Osteoblast (primary cell): ENCODE measurements around the gene ABO. TPM values are rescaled to one million over a fixed set of nuclear protein-coding genes. Genes with fewer than 3 reads are reported as not detected.
"Not testable (repeated sequence)": the region's sequence is repeated elsewhere in the genome, so short reads cannot be mapped to it uniquely, and the experiment has no call there.

Experiments
- DNase-seq: peaks from one replicate; pipeline ENCODE4 v3.0.0; 2011; ENCODE audit warnings: low spot score, mixed read lengths; ENCODE audit not compliant: insufficient read length; ENCODE audit errors: missing footprints
- H2AFZ ChIP-seq: 2 replicates; pipeline ENCODE4 v1.6.0; 2011; ENCODE audit warnings: mild to moderate bottlenecking, low read length
- H3K27ac ChIP-seq: 2 replicates; pipeline ENCODE4 v1.5.1; 2011; ENCODE audit warnings: mild to moderate bottlenecking, low read depth, low read length, moderate library complexity
- H3K27me3 ChIP-seq: 2 replicates; pipeline ENCODE4 v1.6.0; 2012; ENCODE audit warnings: mild to moderate bottlenecking, control low read depth, inconsistent platforms, low read length, moderate library complexity; ENCODE audit not compliant: insufficient read depth
- H3K36me3 ChIP-seq: 2 replicates; pipeline ENCODE4 v1.5.1; 2011; ENCODE audit warnings: mild to moderate bottlenecking, low read length, control low read depth, moderate library complexity; ENCODE audit not compliant: insufficient read depth
- H3K4me1 ChIP-seq: 2 replicates; pipeline ENCODE4 v1.5.1; 2011; ENCODE audit warnings: mild to moderate bottlenecking, low read length, control low read depth, moderate library complexity; ENCODE audit not compliant: insufficient read depth
- H3K4me2 ChIP-seq: 2 replicates; pipeline ENCODE4 v1.6.0; 2011; ENCODE audit warnings: mild to moderate bottlenecking, low read length; ENCODE audit not compliant: insufficient read depth
- H3K4me3 ChIP-seq: fragments of 200-600 bp; sonication (generic); 3 replicates; pipeline ENCODE4 v1.5.1; 2012; ENCODE audit warnings: mild to moderate bottlenecking, low read length, inconsistent platforms; ENCODE audit not compliant: insufficient read depth
- H3K79me2 ChIP-seq: 2 replicates; pipeline ENCODE4 v1.6.0; 2012; ENCODE audit warnings: mild to moderate bottlenecking, low read length, control low read depth, inconsistent platforms; ENCODE audit not compliant: insufficient read depth
- H3K9me3 ChIP-seq: 2 replicates; pipeline ENCODE4 v1.5.1; 2011; ENCODE audit warnings: low read depth, low read length, control low read depth
- H4K20me1 ChIP-seq: 2 replicates; pipeline ENCODE4 v1.6.0; 2012; ENCODE audit warnings: mild to moderate bottlenecking, low read length, control low read depth; ENCODE audit not compliant: insufficient read depth
- CTCF ChIP-seq: IDR thresholded peaks from 2 replicates; pipeline ENCODE4 v1.5.1; 2011; ENCODE audit warnings: mild to moderate bottlenecking, low read depth, low read length, moderate library complexity; ENCODE audit errors: extremely low read depth
- total RNA-seq: library from RNA; depleted of rRNA; stranded (reverse); fragments of >200 nt; gene quantifications from 2 replicates; pipeline ENCODE4 v1.2.3, GENCODE V29; 2012

Gene ABO
- total RNA-seq, 1 donor: not detected

GRCh38 chr9:133210609-133211008 lies 64.4 kb downstream of the ABO start:
- Histone ChIP-seq H3K9me3 (no peaks in the 10 kb centered on the region), H3K36me3 (no peaks in the 10 kb centered on the region), H3K4me3 (no peak overlapping the region), H3K27ac (no peak overlapping the region), H4K20me1 (no peaks in the 10 kb centered on the region), H3K27me3 (peaks cover 5% of the 10 kb centered on the region), H3K79me2 (no peaks in the 10 kb centered on the region), H3K4me1 (no peaks in the 10 kb centered on the region), H3K4me2 (no peak overlapping the region), H2AFZ (no peak overlapping the region)
- no peak for TF ChIP-seq CTCF
- peak; percentile 18 for DNase-seq

GRCh38 chr9:133210202-133210532 lies 64.8 kb downstream of the ABO start:
- Histone ChIP-seq H3K4me3 (no peak overlapping the region), H3K79me2 (no peaks in the 10 kb centered on the region), H3K4me2 (no peak overlapping the region), H4K20me1 (no peaks in the 10 kb centered on the region), H2AFZ (no peak overlapping the region), H3K36me3 (no peaks in the 10 kb centered on the region), H3K9me3 (no peaks in the 10 kb centered on the region), H3K27me3 (peaks cover 5% of the 10 kb centered on the region), H3K27ac (no peak overlapping the region), H3K4me1 (no peaks in the 10 kb centered on the region)
- no peak for TF ChIP-seq CTCF
- DNase-seq: no peak

- not testable (repeated sequence) for H3K27me3 ChIP-seq, H4K20me1 ChIP-seq, H3K27ac ChIP-seq, H3K36me3 ChIP-seq, H3K4me1 ChIP-seq, H3K9me3 ChIP-seq, H3K79me2 ChIP-seq, H3K4me3 ChIP-seq, H2AFZ ChIP-seq, H3K4me2 ChIP-seq
- DNase-seq: peak; percentile 57
Measured at GRCh38 chr9:133209327-133210201, 65.4 kb downstream of the ABO start.

DNA sequence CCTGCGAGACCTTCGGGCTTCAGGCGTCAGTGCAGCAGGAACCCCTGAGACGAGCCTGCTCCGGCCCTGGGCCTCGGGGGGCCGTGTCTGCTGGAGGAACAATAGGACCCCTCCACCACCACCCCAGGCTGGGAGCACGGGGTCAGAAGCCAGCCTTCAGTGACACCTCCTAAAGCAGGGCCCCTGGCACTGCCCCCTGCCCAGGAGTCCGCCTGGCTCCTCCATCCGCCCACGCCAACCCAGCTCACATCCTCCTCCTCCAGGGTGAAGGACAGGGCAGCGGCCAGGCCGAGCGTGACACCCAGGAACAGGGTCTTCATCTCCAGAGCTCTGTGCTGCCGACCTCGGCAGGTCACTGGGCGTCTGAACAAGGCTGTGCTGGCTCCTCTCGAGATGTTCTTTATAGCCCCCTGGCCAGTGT lies 66.1 kb downstream of the ABO start, which contains the start of gene OBP2B:
Gene OBP2B, minus strand, starts transcription at position 371 of the 421 bp plus-strand sequence. Its CDS starts 51 bp downstream, at position 320.
- not testable (repeated sequence) for H4K20me1 ChIP-seq, DNase-seq, H3K4me3 ChIP-seq, H3K27ac ChIP-seq, H2AFZ ChIP-seq, H3K4me1 ChIP-seq, H3K4me2 ChIP-seq, H3K27me3 ChIP-seq, H3K36me3 ChIP-seq, H3K9me3 ChIP-seq, H3K79me2 ChIP-seq

DNA sequence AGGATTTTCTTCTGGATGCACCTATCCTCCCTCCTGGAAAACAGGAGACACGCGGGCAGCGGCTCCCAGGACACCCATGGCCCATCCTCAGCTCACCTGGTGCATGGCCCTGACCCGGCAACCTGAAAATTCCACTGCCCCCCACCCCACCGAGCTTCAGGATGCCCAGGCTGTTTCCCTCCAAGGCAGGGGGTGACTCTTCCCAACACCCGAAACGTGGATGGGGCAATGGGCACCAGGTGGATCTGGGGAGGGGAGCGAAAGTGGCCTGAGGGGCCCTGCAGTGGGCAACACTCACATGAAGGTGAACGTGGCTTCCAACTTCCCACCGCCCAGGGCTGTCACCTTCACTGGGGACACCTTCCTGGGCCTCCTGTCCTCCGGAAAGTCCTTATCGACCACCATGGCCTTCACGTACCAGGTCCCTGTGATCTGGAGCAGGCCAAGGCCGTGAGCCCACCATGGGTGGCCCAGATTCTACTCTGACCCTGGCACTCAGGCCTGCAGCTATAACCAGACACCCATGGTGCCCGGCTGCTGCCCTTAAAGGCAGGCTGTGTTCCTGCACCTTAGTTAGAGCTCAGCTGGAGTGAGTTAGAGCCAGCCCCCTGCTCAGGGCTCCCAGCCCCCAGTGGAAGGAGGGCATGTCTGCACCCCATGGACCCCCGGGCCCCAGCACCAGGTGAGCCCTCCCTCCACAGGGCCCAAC lies 66.7 kb downstream of the ABO start:
- not testable (repeated sequence) for H4K20me1 ChIP-seq, H2AFZ ChIP-seq, H3K9me3 ChIP-seq, H3K27me3 ChIP-seq, H3K4me3 ChIP-seq, H3K4me2 ChIP-seq, H3K4me1 ChIP-seq, H3K36me3 ChIP-seq, H3K79me2 ChIP-seq, H3K27ac ChIP-seq
- peak; percentile 15 for DNase-seq
